H1 (cell line): ENCODE results near the gene YIPF3. TPM values are rescaled to one million over a fixed set of nuclear protein-coding genes. Genes with fewer than 3 reads are reported as not detected.

Source experiments
- CTCF ChIA-PET: fragments of 300-600 bp; sonication (Branson Sonifier 250); formaldehyde crosslinking; loops from one replicate; lab custom pipeline; 2021; ENCODE audit not compliant: partially characterized antibody; lab: Charles Lee
- POLR2A ChIA-PET: fragments of 300-600 bp; sonication (Branson Sonifier 250); formaldehyde crosslinking; loops from one replicate; lab custom pipeline; 2021; ENCODE audit warnings: inconsistent platforms; ENCODE audit not compliant: partially characterized antibody; lab: Charles Lee
- DNase-seq, 2 experiments: peaks; one replicate each; pipeline versions ENCODE4 v3.0.0 to v3.0.0-alpha.2; 2010 to 2022; ENCODE audit warnings: low spot score in 2 of 2, low read depth in 1 of 2, mixed read lengths in 1 of 2
- FAIRE-seq: peaks from 2 replicates; lab custom pipeline; 2011; peaks lifted over from hg19 to GRCh38; lab: Jason Lieb, UNC
- H2AFZ ChIP-seq: 2 replicates; pipeline ENCODE4 v1.8.1; 2012; ENCODE audit warnings: low read length, inconsistent platforms
- H2AK5ac ChIP-seq: 2 replicates; pipeline ENCODE4 v1.6.1; 2013; ENCODE audit warnings: low read depth, low read length
- H2BK120ac ChIP-seq: replicated peaks from 2 replicates; pipeline ENCODE3; 2013; ENCODE audit warnings: low read depth, low read length, inconsistent platforms
- H2BK12ac ChIP-seq: 2 replicates; pipeline ENCODE4 v1.6.1; 2013; ENCODE audit warnings: low read depth, low read length
- H2BK15ac ChIP-seq: 2 replicates; pipeline ENCODE4 v1.6.1; 2013; ENCODE audit warnings: low read length
- H2BK20ac ChIP-seq: 2 replicates; pipeline ENCODE4 v1.6.1; 2013; ENCODE audit warnings: low read length
- H2BK5ac ChIP-seq: 2 replicates; pipeline ENCODE4 v1.6.1; 2013; ENCODE audit warnings: low read depth, low read length
- H3K14ac ChIP-seq: 2 replicates; pipeline ENCODE4 v1.6.1; 2013; ENCODE audit warnings: inconsistent platforms; ENCODE audit not compliant: insufficient read length
- H3K18ac ChIP-seq: 2 replicates; pipeline ENCODE4 v1.6.1; 2013; ENCODE audit warnings: low read length; ENCODE audit errors: extremely low read depth
- H3K23ac ChIP-seq: 2 replicates; pipeline ENCODE4 v1.6.1; 2013; ENCODE audit warnings: inconsistent platforms; ENCODE audit not compliant: insufficient read length
- H3K23me2 ChIP-seq: 2 replicates; pipeline ENCODE4 v1.6.1; 2013; ENCODE audit warnings: low read depth, low read length
- H3K27ac ChIP-seq: 2 replicates; pipeline ENCODE4 v1.6.1; 2011; ENCODE audit warnings: low read depth, low read length, inconsistent platforms
- H3K27me3 ChIP-seq, 4 experiments: replicated peaks in 1 of 4; 1 replicate in 1 of 4; 2 replicates in 3 of 4; pipeline versions ENCODE4 v1.6.1 to v1.8.1; 2011 to 2013; ENCODE audit warnings: low read length in 3 of 4, mild to moderate bottlenecking in 3 of 4, inconsistent platforms in 2 of 4, mixed read lengths in 2 of 4, moderate library complexity in 1 of 4; ENCODE audit not compliant: control insufficient read depth in 3 of 4, insufficient read depth in 3 of 4; ENCODE audit errors: extremely low read depth in 1 of 4
- H3K36me3 ChIP-seq, 4 experiments: 2 replicates each; pipeline versions ENCODE4 v1.6.1 to v1.8.1; 2011 to 2013; ENCODE audit warnings: mild to moderate bottlenecking in 4 of 4, low read length in 3 of 4, moderate library complexity in 2 of 4, control low read depth in 1 of 4, inconsistent platforms in 1 of 4; ENCODE audit not compliant: insufficient read depth in 4 of 4, control insufficient read depth in 2 of 4
- H3K4ac ChIP-seq: replicated peaks from 2 replicates; pipeline ENCODE3; 2013; ENCODE audit warnings: low read length, low read depth, mixed read lengths, inconsistent platforms; ENCODE audit not compliant: insufficient read length
- H3K4me1 ChIP-seq, 4 experiments: replicated peaks in 1 of 4; 1 replicate in 1 of 4; 2 replicates in 3 of 4; pipeline versions ENCODE4 v1.6.1 to v1.8.1; 2011 to 2013; ENCODE audit warnings: low read length in 3 of 4, inconsistent platforms in 2 of 4, mixed read lengths in 1 of 4; ENCODE audit not compliant: insufficient read depth in 4 of 4, control insufficient read depth in 3 of 4
- H3K4me2 ChIP-seq, 2 experiments: 2 replicates each; pipeline versions ENCODE4 v1.6.1 to v1.8.1; 2011 to 2013; ENCODE audit warnings: low read depth in 2 of 2, low read length in 2 of 2, control low read depth in 1 of 2, inconsistent platforms in 1 of 2, mild to moderate bottlenecking in 1 of 2; ENCODE audit not compliant: insufficient read depth in 1 of 2
- H3K4me3 ChIP-seq, 4 experiments: fragments of 200-600, 300-600 bp in 1 of 4; sonication (generic), shearing (Covaris generic), sonication (Bioruptor Twin) in 1 of 4; 2 replicates each; pipeline versions ENCODE4 v1.5.1 to v1.8.1; 2011 to 2016; ENCODE audit warnings: low read length in 4 of 4, low read depth in 3 of 4, control low read depth in 2 of 4, inconsistent platforms in 2 of 4, mild to moderate bottlenecking in 2 of 4, mixed read lengths in 1 of 4, moderate library complexity in 1 of 4; ENCODE audit not compliant: insufficient read depth in 2 of 4; ENCODE audit errors: extremely low read depth in 1 of 4
- H3K56ac ChIP-seq: replicated peaks from 2 replicates; pipeline ENCODE3; 2013; ENCODE audit warnings: low read depth, mild to moderate bottlenecking, mixed read lengths, low read length, inconsistent platforms; ENCODE audit not compliant: insufficient read length
- H3K79me1 ChIP-seq: 2 replicates; pipeline ENCODE4 v1.6.1; 2013; ENCODE audit warnings: low read depth, low read length, control low read depth
- H3K79me2 ChIP-seq, 2 experiments: 2 replicates each; pipeline versions ENCODE4 v1.6.1 to v1.8.1; 2012 to 2013; ENCODE audit warnings: low read length in 2 of 2, mild to moderate bottlenecking in 2 of 2, inconsistent platforms in 1 of 2; ENCODE audit not compliant: insufficient read depth in 2 of 2, control insufficient read depth in 1 of 2
- H3K9ac ChIP-seq, 4 experiments: replicated peaks in 1 of 4; 1 replicate in 1 of 4; 2 replicates in 3 of 4; pipeline versions ENCODE4 v1.6.1 to v1.8.1; 2011 to 2013; ENCODE audit warnings: low read depth in 3 of 4, low read length in 3 of 4, control low read depth in 2 of 4, mild to moderate bottlenecking in 2 of 4, moderate library complexity in 2 of 4, inconsistent platforms in 1 of 4; ENCODE audit errors: extremely low read depth in 1 of 4
- H3K9me3 ChIP-seq, 2 experiments: 2 replicates each; pipeline versions ENCODE4 v1.6.1 to v1.8.1; 2012 to 2013; ENCODE audit warnings: mild to moderate bottlenecking in 2 of 2, moderate library complexity in 2 of 2, control low read depth in 1 of 2, inconsistent platforms in 1 of 2, low read depth in 1 of 2, low read length in 1 of 2, mixed read lengths in 1 of 2; ENCODE audit not compliant: insufficient read depth in 2 of 2
- H4K20me1 ChIP-seq, 2 experiments: replicated peaks in 1 of 2; 2 replicates each; pipeline versions ENCODE3 to v1.8.1; 2011 to 2013; ENCODE audit warnings: inconsistent platforms in 2 of 2, low read length in 2 of 2, mild to moderate bottlenecking in 1 of 2; ENCODE audit not compliant: insufficient read depth in 2 of 2, control insufficient read depth in 1 of 2
- H4K5ac ChIP-seq: 2 replicates; pipeline ENCODE4 v1.6.1; 2013; ENCODE audit warnings: low read length, low read depth, mixed read lengths, inconsistent platforms; ENCODE audit not compliant: insufficient read length
- H4K8ac ChIP-seq: 2 replicates; pipeline ENCODE4 v1.8.0; 2013; ENCODE audit warnings: mild to moderate bottlenecking, moderate library complexity, low read length, inconsistent platforms; ENCODE audit not compliant: insufficient read depth; ENCODE audit errors: extremely low read depth
- H4K91ac ChIP-seq: replicated peaks from 2 replicates; pipeline ENCODE3; 2013; ENCODE audit warnings: low read length, mixed read lengths, inconsistent platforms; ENCODE audit not compliant: insufficient read length
- CTBP2 ChIP-seq: IDR thresholded peaks from 2 replicates; pipeline ENCODE4 v1.7.0; 2011; ENCODE audit warnings: borderline replicate concordance, mild to moderate bottlenecking, moderate library complexity, mixed read lengths, low read length; ENCODE audit not compliant: insufficient read depth, insufficient read length
- E2F6 ChIP-seq: IDR thresholded peaks from 2 replicates; pipeline ENCODE4 v1.6.1; 2012; ENCODE audit warnings: inconsistent platforms
- GTF2F1 ChIP-seq: IDR thresholded peaks from 2 replicates; pipeline ENCODE4 v1.6.1; 2012; ENCODE audit warnings: low read depth, low read length, improper control_type of control experiment, borderline replicate concordance
- JUND ChIP-seq: IDR thresholded peaks from 2 replicates; pipeline ENCODE4 v1.6.1; 2011; ENCODE audit warnings: mild to moderate bottlenecking, improper control_type of control experiment, low read length
- SIX5 ChIP-seq: IDR thresholded peaks from 2 replicates; pipeline ENCODE4 v1.6.1; 2011; ENCODE audit warnings: mild to moderate bottlenecking, low read depth, low read length
- SUZ12 ChIP-seq: fragments of 200-600 bp; sonication (generic); IDR thresholded peaks from 2 replicates; pipeline ENCODE4 v1.6.1; 2012; ENCODE audit warnings: mild to moderate bottlenecking, inconsistent platforms, low read length, moderate library complexity, mixed read lengths
- TEAD4 ChIP-seq: IDR thresholded peaks from 2 replicates; pipeline ENCODE4 v1.6.1; 2012; ENCODE audit warnings: low read depth, low read length, inconsistent platforms, mixed read lengths
- WGBS, 2 experiments: shearing (Covaris generic) in 1 of 2; methylation state at CpG; one replicate each; pipeline versions ENCODE4 v1.1.6 to v1.1.7; 2013 to 2015; ENCODE audit warnings: low lambda C conversion rate in 2 of 2, mixed read lengths in 2 of 2, inconsistent platforms in 1 of 2, low coverage in 1 of 2, missing lambda C conversion rate in 1 of 2; ENCODE audit not compliant: insufficient replicate concordance in 2 of 2, insufficient coverage in 1 of 2, insufficient read length in 1 of 2; ENCODE audit errors: extremely low coverage in 1 of 2, missing lambda C conversion rate in 1 of 2; 5-methylcytosine and 5-hydroxymethylcytosine counted together
- polyA plus RNA-seq, 7 experiments: library from polyadenylated mRNA; depleted of rRNA in 3 of 7; stranded (reverse) in 5 of 7; unstranded in 2 of 7; fragments of >200 nt in 5 of 7; fragments of 200-250 nt in 2 of 7; gene quantifications; 1 replicate in 5 of 7; 2 replicates in 1 of 7; 4 replicates in 1 of 7; pipeline versions ENCODE4 v1.2.1 to v1.2.3, GENCODE V29; 2011 to 2013; ENCODE audit warnings: missing spikeins in 2 of 7, mixed read lengths in 2 of 7
- total RNA-seq: library from RNA; stranded (reverse); fragmentation: NEBNext Ultra II Directional; extraction: Animal tissue kit (Norgen Biotek cat#: 25700); gene quantifications from 2 replicates; pipeline ENCODE4 v1.2.1, GENCODE V29; 2021
- TF ChIP-seq, protein P1 (sequence below): IDR thresholded peaks from 2 replicates; pipeline ENCODE4 v1.6.1; 2012; ENCODE audit warnings: low read length, inconsistent platforms

The YIPF3 gene
- total and polyA plus RNA-seq, 2 of the 8 experiments (the other 6 are each of a cell fraction or from before 2014, with no cell fraction given): 77.2 to 225 TPM

GRCh38 chr6:43492673-43493072 lies 24.1 kb downstream of the YIPF3 start:
- peaks cover 4 to 54% of the 10 kb centered on the region in 2 experiments; a peak in 3 of 4 replicates for H3K79me2 ChIP-seq
- no peaks in the 10 kb centered on the region for H3K23me2 ChIP-seq
- H2AK5ac ChIP-seq: no peak overlapping the region
- H3K56ac ChIP-seq: no peak overlapping the region
- H2BK120ac ChIP-seq: no peak overlapping the region
- no peaks in the 10 kb centered on the region for H3K27me3 ChIP-seq
- H3K4me1 ChIP-seq: peaks cover 7 to 19% (median 15%) of the 10 kb centered on the region in 4 experiments
- WGBS, 2 experiments: 61% methylated on average over 3 of the region's 3 CpGs; no CpG with 5 or more reads in 1 of the 2 experiments
- no peak overlapping the region for H4K8ac ChIP-seq
- no peak overlapping the region for H4K5ac ChIP-seq
- H4K20me1 ChIP-seq: peaks cover 20 to 42% of the 10 kb centered on the region in 2 experiments
- H3K4me2 ChIP-seq: no peak overlapping the region
- no peak overlapping the region for H2AFZ ChIP-seq
- H3K36me3 ChIP-seq: no peaks in the 10 kb centered on the region
- H2BK12ac ChIP-seq: no peak overlapping the region
- no peak overlapping the region for H3K4ac ChIP-seq
- DNase-seq (no peak), FAIRE-seq (no peak)
- no peak overlapping the region for H2BK20ac ChIP-seq
- H3K79me1 ChIP-seq: peaks cover 31% of the 10 kb centered on the region
- H3K27ac ChIP-seq: no peak overlapping the region
- H3K18ac ChIP-seq: no peak overlapping the region
- CTCF ChIA-PET: interaction anchor here (0.8 to 32.9 kb wide), 6 partner anchors 8 to 236 kb away, joined by 3 to 536 read pairs (median 250); partner anchors contain the start of genes ABCC10, DLK2, LRRC73 and TJAP1
- H3K9me3 ChIP-seq: no peaks in the 10 kb centered on the region
- H2BK5ac ChIP-seq: no peak overlapping the region
- no peak overlapping the region for H4K91ac ChIP-seq
- H3K4me3 ChIP-seq: no peak overlapping the region
- no peak overlapping the region for H3K14ac ChIP-seq
- POLR2A ChIA-PET: interaction anchor here (1.2 to 5.6 kb wide), 7 partner anchors 10 to 36 kb away, joined by 3 to 27 read pairs (median 5); partner anchors contain the start of genes LRRC73, POLR1C, TJAP1 and YIPF3
- H3K9ac ChIP-seq: no peak overlapping the region; a peak in 1 of 7 replicates
- no peak overlapping the region for H3K23ac ChIP-seq
- H2BK15ac ChIP-seq: no peak overlapping the region
- TF ChIP-seq JUND (no peak), SIX5 (no peak), E2F6 (no peak), TEAD4 (no peak), CTBP2 (no peak), SUZ12 (no peak), GTF2F1 (no peak)
- TF ChIP-seq, protein P1, sequence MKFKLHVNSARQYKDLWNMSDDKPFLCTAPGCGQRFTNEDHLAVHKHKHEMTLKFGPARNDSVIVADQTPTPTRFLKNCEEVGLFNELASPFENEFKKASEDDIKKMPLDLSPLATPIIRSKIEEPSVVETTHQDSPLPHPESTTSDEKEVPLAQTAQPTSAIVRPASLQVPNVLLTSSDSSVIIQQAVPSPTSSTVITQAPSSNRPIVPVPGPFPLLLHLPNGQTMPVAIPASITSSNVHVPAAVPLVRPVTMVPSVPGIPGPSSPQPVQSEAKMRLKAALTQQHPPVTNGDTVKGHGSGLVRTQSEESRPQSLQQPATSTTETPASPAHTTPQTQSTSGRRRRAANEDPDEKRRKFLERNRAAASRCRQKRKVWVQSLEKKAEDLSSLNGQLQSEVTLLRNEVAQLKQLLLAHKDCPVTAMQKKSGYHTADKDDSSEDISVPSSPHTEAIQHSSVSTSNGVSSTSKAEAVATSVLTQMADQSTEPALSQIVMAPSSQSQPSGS: no peak
